GM21526 (cell line): ENCODE data around the gene COQ8A.
"Not testable (repeated sequence)": the region's sequence is repeated elsewhere in the genome, so short reads cannot be mapped to it uniquely, and the experiment has no call there.

Experiments
- ATAC-seq: cut with Tn5 transposase; IDR thresholded peaks from one replicate; pipeline ENCODE4 v1.9.1; 2021; ENCODE audit warnings: moderate library complexity; ENCODE audit not compliant: unreplicated experiment, low FRiP score

The COQ8A gene

GRCh38 chr1:226920446-226920894 is 19.6 kb upstream of the COQ8A start:
- ATAC-seq = no peak

GRCh38 chr1:226921504-226921903 is 18.6 kb upstream of the COQ8A start:
- ATAC-seq = no peak

GRCh38 chr1:226929260-226930111 is 10.6 kb upstream of the COQ8A start:
- ATAC-seq = not testable (repeated sequence)

- ATAC-seq = no peak
Observed at GRCh38 chr1:226934483-226935237, 5.4 kb upstream of the COQ8A start.

GRCh38 chr1:226937940-226938725 is 2.0 kb upstream of the COQ8A start:
- ATAC-seq = no peak

- no peak for ATAC-seq
Observed at GRCh38 chr1:226938903-226939437, 1.1 kb upstream of the COQ8A start.

- peak; percentile 34 for ATAC-seq
Observed at GRCh38 chr1:226939438-226940028, 561 bp upstream of the COQ8A start.

- ATAC-seq = no peak
Observed at GRCh38 chr1:226940806-226941067, 643 bp downstream of the COQ8A start.

GRCh38 chr1:226942392-226942791 is 2.3 kb downstream of the COQ8A start:
- no peak for ATAC-seq

GRCh38 chr1:226943156-226943555 is 3.1 kb downstream of the COQ8A start:
- no peak for ATAC-seq

- no peak for ATAC-seq
Observed at GRCh38 chr1:226943927-226944326, 3.8 kb downstream of the COQ8A start.

GRCh38 chr1:226945106-226945857 is 5.2 kb downstream of the COQ8A start:
- no peak for ATAC-seq

GRCh38 chr1:226945858-226946245 is 5.8 kb downstream of the COQ8A start:
- ATAC-seq = no peak

GRCh38 chr1:226946285-226946684 is 6.2 kb downstream of the COQ8A start:
- ATAC-seq = no peak

GRCh38 chr1:226946841-226947240 is 6.7 kb downstream of the COQ8A start:
- ATAC-seq = no peak

GRCh38 chr1:226948051-226948450 is 8.0 kb downstream of the COQ8A start:
- ATAC-seq = no peak

- no peak for ATAC-seq
Observed at GRCh38 chr1:226948480-226948879, 8.4 kb downstream of the COQ8A start.

- ATAC-seq = no peak
Observed at GRCh38 chr1:226948996-226949395, 8.9 kb downstream of the COQ8A start.

GRCh38 chr1:226949401-226949800 is 9.3 kb downstream of the COQ8A start:
- ATAC-seq = no peak

GRCh38 chr1:226950316-226950715 is 10.2 kb downstream of the COQ8A start:
- ATAC-seq = no peak
